Activated CD8-positive, alpha-beta memory T cell treated with anti-CD3 and anti-CD28 coated beads for 24 hours (primary cell): ENCODE results near the gene ZNF451.
"Not testable (repeated sequence)": the region's sequence is repeated elsewhere in the genome, so short reads cannot be mapped to it uniquely, and the experiment has no call there.

Experiments used
- DNase-seq: peaks from one replicate; pipeline ENCODE4 v3.0.0-alpha.2; 2020

The ZNF451 gene

GRCh38 chr6:57089687-57090457 is at the start of gene ZNF451:
Gene ZNF451, plus strand, starts transcription at chr6:57090188. Its CDS starts 66 bp downstream, at chr6:57090254.
- DNase-seq: peak; percentile 99

GRCh38 chr6:57044061-57044460 is 45.9 kb upstream of the ZNF451 start:
- not testable (repeated sequence) for DNase-seq

- no peak for DNase-seq
These were observed 45.4 kb upstream of the ZNF451 start for GRCh38 chr6:57044568-57044967.

GRCh38 chr6:57046332-57047256 is 43.4 kb upstream of the ZNF451 start, which contains the start of gene KIAA1586:
Gene KIAA1586, plus strand, starts transcription at chr6:57046693. Its CDS starts 63 bp downstream, at chr6:57046756.
- peak; percentile 91 for DNase-seq

GRCh38 chr6:57047257-57047585 is 42.8 kb upstream of the ZNF451 start:
- not testable (repeated sequence) for DNase-seq

- not testable (repeated sequence) for DNase-seq
These were observed 42.1 kb upstream of the ZNF451 start for GRCh38 chr6:57047859-57048258.

GRCh38 chr6:57048577-57048976 is 41.4 kb upstream of the ZNF451 start:
- DNase-seq: no peak

- no peak for DNase-seq
These were observed 26.1 kb upstream of the ZNF451 start for GRCh38 chr6:57063847-57064246.

- no peak for DNase-seq
These were observed 25.2 kb upstream of the ZNF451 start for GRCh38 chr6:57064809-57065208.

- no peak for DNase-seq
These were observed 21.9 kb upstream of the ZNF451 start for GRCh38 chr6:57068061-57068460.

- no peak for DNase-seq
These were observed 20.8 kb upstream of the ZNF451 start for GRCh38 chr6:57069228-57069627.

GRCh38 chr6:57069920-57070331 is 20.1 kb upstream of the ZNF451 start:
- no peak for DNase-seq

- DNase-seq: no peak
These were observed 17.9 kb upstream of the ZNF451 start for GRCh38 chr6:57072108-57072507.

GRCh38 chr6:57074383-57074782 is 15.6 kb upstream of the ZNF451 start:
- no peak for DNase-seq

- DNase-seq: no peak
These were observed 14.9 kb upstream of the ZNF451 start for GRCh38 chr6:57075092-57075491.

GRCh38 chr6:57078531-57079207 is 11.3 kb upstream of the ZNF451 start:
- no peak for DNase-seq

GRCh38 chr6:57085471-57085870 is 4.5 kb upstream of the ZNF451 start:
- no peak for DNase-seq

GRCh38 chr6:57086843-57087242 is 3.1 kb upstream of the ZNF451 start:
- DNase-seq: no peak

GRCh38 chr6:57087916-57088315 is 2.1 kb upstream of the ZNF451 start:
- DNase-seq: no peak

- no peak for DNase-seq
These were observed 723 bp upstream of the ZNF451 start for GRCh38 chr6:57089265-57089664.

GRCh38 chr6:57090458-57091067 is 575 bp downstream of the ZNF451 start:
- not testable (repeated sequence) for DNase-seq

GRCh38 chr6:57091375-57091774 is 1.4 kb downstream of the ZNF451 start:
- not testable (repeated sequence) for DNase-seq

- no peak for DNase-seq
These were observed 4.7 kb downstream of the ZNF451 start for GRCh38 chr6:57094689-57095088.
